HCT116 (cell line): Measurements from ENCODE around the gene GALE. TPM values are rescaled to one million over a fixed set of nuclear protein-coding genes. Genes with fewer than 3 reads are reported as not detected.
"Not testable (repeated sequence)": the region's sequence is repeated elsewhere in the genome, so short reads cannot be mapped to it uniquely, and the experiment has no call there.

Experiments
- ATAC-seq: fragments of 200-7000 bp; cut with Tn5 transposase; 2 replicates; pipeline ENCODE4 v1.9.1; 2020; ENCODE audit warnings: mild to moderate bottlenecking, moderate library complexity
- BruUV-seq: library from RNA; stranded (reverse); fragments of 400-500 nt; replicated peaks from 2 replicates; lab custom pipeline; 2021; lab: Mats Ljungman, UMichigan
- CTCF ChIA-PET: fragments of 300-600 bp; sonication (Branson Sonifier 250); formaldehyde crosslinking; loops from one replicate; lab custom pipeline; 2021; ENCODE audit warnings: antibody characterized with exemption; lab: Charles Lee
- POLR2A ChIA-PET: fragments of 300-600, 350-600 bp; sonication (Branson Sonifier 250); formaldehyde crosslinking; loops from one replicate; lab custom pipeline; 2021; ENCODE audit warnings: antibody characterized with exemption; lab: Charles Lee
- RAD21 ChIA-PET, 2 experiments: fragments of 300-600 bp; sonication (Branson Sonifier 250); formaldehyde crosslinking; loops; one replicate each; lab custom pipeline; 2023; ENCODE audit warnings: low total read pairs in 2 of 2; ENCODE audit not compliant: uncharacterized antibody in 2 of 2, unreplicated experiment in 2 of 2, low non-redundant PET in 1 of 2; lab: Charles Lee
- DNase-seq: peaks from one replicate; pipeline ENCODE4 v3.0.0-alpha.2; 2010; ENCODE audit warnings: low read depth, low spot score
- H2AFZ ChIP-seq: fragments of 200-600 bp; shearing (Covaris generic), sonication (generic); 2 replicates; pipeline ENCODE4 v1.6.1; 2017; ENCODE audit warnings: low read depth, mixed run types, mixed read lengths, antibody characterized with exemption, low read length; ENCODE audit not compliant: poor library complexity, severe bottlenecking
- H3K27ac ChIP-seq: 2 replicates; pipeline ENCODE4 v1.5.1; 2012; ENCODE audit warnings: low read depth, low read length
- H3K27me3 ChIP-seq: fragments of 200-600 bp; sonication (generic); 2 replicates; pipeline ENCODE4 v1.6.1; 2016; ENCODE audit warnings: mixed run types, low read length, mixed read lengths; ENCODE audit not compliant: insufficient read depth
- H3K36me3 ChIP-seq, 2 experiments: fragments of 200-500 bp in 1 of 2; fragments of 200-600 bp in 1 of 2; sonication (Bioruptor generic) in 1 of 2; sonication (generic) in 1 of 2; 2 replicates each; pipeline versions ENCODE4 v1.5.1 to v1.6.1; 2014 to 2016; ENCODE audit warnings: low read length in 2 of 2, inconsistent platforms in 1 of 2, mixed read lengths in 1 of 2, mixed run types in 1 of 2; ENCODE audit not compliant: insufficient read depth in 2 of 2, control insufficient read depth in 1 of 2
- H3K4me1 ChIP-seq, 2 experiments: fragments of 200-600 bp in 1 of 2; sonication (generic) in 1 of 2; 2 replicates each; pipeline versions ENCODE4 v1.5.1 to v1.6.1; 2012 to 2017; ENCODE audit warnings: low read length in 2 of 2, inconsistent platforms in 1 of 2, mild to moderate bottlenecking in 1 of 2, mixed read lengths in 1 of 2, mixed run types in 1 of 2, moderate library complexity in 1 of 2; ENCODE audit not compliant: insufficient read depth in 2 of 2, control insufficient read depth in 1 of 2
- H3K4me2 ChIP-seq: fragments of 200-600 bp; sonication (generic); 2 replicates; pipeline ENCODE4 v1.6.1; 2017; ENCODE audit warnings: mixed run types, low read length, mixed read lengths
- H3K4me3 ChIP-seq, 2 experiments: fragments of 200-600 bp in 1 of 2; sonication (generic) in 1 of 2; replicated peaks in 1 of 2; 2 replicates each; pipeline ENCODE4 v1.5.1; 2011 to 2016; ENCODE audit warnings: low read length in 2 of 2, control low read depth in 1 of 2, low read depth in 1 of 2, mild to moderate bottlenecking in 1 of 2, mixed read lengths in 1 of 2, mixed run types in 1 of 2
- H3K79me2 ChIP-seq: fragments of 200-600 bp; sonication (generic); 2 replicates; pipeline ENCODE4 v1.6.1; 2017; ENCODE audit warnings: mild to moderate bottlenecking, mixed run types, low read length, moderate library complexity, mixed read lengths; ENCODE audit not compliant: insufficient read depth
- H3K9ac ChIP-seq: fragments of 200-600 bp; sonication (generic); 2 replicates; pipeline ENCODE4 v1.6.1; 2016; ENCODE audit warnings: low read length, mixed read lengths
- H3K9me2 ChIP-seq: fragments of 200-600 bp; sonication (generic), shearing (Covaris generic); 2 replicates; pipeline ENCODE4 v1.6.1; 2017; ENCODE audit warnings: mixed run types, mild to moderate bottlenecking, moderate library complexity; ENCODE audit not compliant: insufficient read depth
- H3K9me3 ChIP-seq, 2 experiments: fragments of 200-500 bp in 1 of 2; fragments of 200-600 bp in 1 of 2; sonication (Bioruptor generic) in 1 of 2; sonication (generic) in 1 of 2; 2 replicates each; pipeline ENCODE4 v1.6.1; 2014 to 2017; ENCODE audit warnings: low read length in 2 of 2, mixed read lengths in 2 of 2, inconsistent platforms in 1 of 2, low read depth in 1 of 2, mild to moderate bottlenecking in 1 of 2, mixed run types in 1 of 2, moderate library complexity in 1 of 2; ENCODE audit not compliant: control insufficient read depth in 1 of 2, insufficient read depth in 1 of 2
- H4K20me1 ChIP-seq: fragments of 200-600 bp; sonication (generic), shearing (Covaris generic); 2 replicates; pipeline ENCODE4 v1.6.1; 2017; ENCODE audit warnings: mixed run types, mild to moderate bottlenecking, moderate library complexity; ENCODE audit not compliant: insufficient read depth
- CTCF ChIP-seq, 3 experiments: fragments of 200-600 bp in 1 of 3; sonication (generic) in 1 of 3; IDR thresholded peaks in 2 of 3; conservative IDR thresholded peaks in 1 of 3; 2 replicates each; pipeline ENCODE4 v1.5.1; 2012 to 2017; ENCODE audit warnings: low read depth in 2 of 3, low read length in 2 of 3, antibody characterized with exemption in 1 of 3, borderline replicate concordance in 1 of 3, control low read depth in 1 of 3, mild to moderate bottlenecking in 1 of 3, mixed read lengths in 1 of 3, mixed run types in 1 of 3, moderate library complexity in 1 of 3; ENCODE audit not compliant: insufficient read depth in 1 of 3
- EGR1 ChIP-seq: IDR thresholded peaks from 2 replicates; pipeline ENCODE4 v1.6.1; 2012; ENCODE audit warnings: low read depth
- MAX ChIP-seq: IDR thresholded peaks from 2 replicates; pipeline ENCODE4 v1.6.1; 2012
- RAD21 ChIP-seq: IDR thresholded peaks from 2 replicates; pipeline ENCODE4 v1.6.1; 2012; ENCODE audit warnings: low read depth, mild to moderate bottlenecking
- SRF ChIP-seq: IDR thresholded peaks from 2 replicates; pipeline ENCODE4 v1.6.1; 2012; ENCODE audit warnings: low read depth
- YY1 ChIP-seq: IDR thresholded peaks from 2 replicates; pipeline ENCODE4 v1.6.1; 2011; ENCODE audit warnings: low read length, low read depth, moderate library complexity, mild to moderate bottlenecking; ENCODE audit not compliant: insufficient replicate concordance; ENCODE audit errors: extremely low read depth
- intact Hi-C: fragments of 100-400 bp; cut with micrococcal nuclease; formaldehyde crosslinking; loops from 2 replicates; pipeline ENCODE4 v1.10.0; 2022
- total RNA-seq: library from RNA; stranded (reverse); gene quantifications from one replicate; pipeline ENCODE4 v1.2.1, GENCODE V29; 2021; ENCODE audit not compliant: unreplicated experiment

Gene GALE
- total RNA-seq, 1 experiment from 2014 or later, result 114 TPM

- ChIA-PET RAD21 (no interaction called here), POLR2A (interaction anchor here (0.7 kb wide), 1 partner anchor 11 kb away, joined by 3 read pairs; no protein-coding TSS in a partner anchor), CTCF (no interaction called here)
- DNase-seq, result no peak
- no peaks in the 10 kb centered on the region for H3K9me2 ChIP-seq
- H3K4me1 ChIP-seq, result peaks cover 2 to 18% of the 10 kb centered on the region in 2 experiments; a peak in 3 of 4 replicates
- no peaks in the 10 kb centered on the region for H4K20me1 ChIP-seq
- no TSS peak for BruUV-seq
- no peak overlapping the region for H3K27ac ChIP-seq
- no peak overlapping the region for H3K4me2 ChIP-seq
- intact Hi-C loops, result no loop called here
- no peaks in the 10 kb centered on the region for H3K27me3 ChIP-seq
- H3K79me2 ChIP-seq, result peaks cover 11% of the 10 kb centered on the region
- TF ChIP-seq RAD21 (no peak), MAX (no peak), CTCF (IDR thresholded peaks at IDR 0.05 in 2 of 3, conservative IDR thresholded peaks at IDR 0.05 in 1 of 3; ENCODE audit: borderline replicate concordance in 1 of 3, insufficient read depth in 1 of 3, low read depth in 2 of 3, low read length in 2 of 3) (no peak), EGR1 (no peak), SRF (no peak), YY1 (no peak)
- no peak overlapping the region for H3K4me3 ChIP-seq
- no peak for ATAC-seq
- H3K36me3 ChIP-seq, result no peaks in the 10 kb centered on the region
- H2AFZ ChIP-seq, result no peak overlapping the region
- H3K9ac ChIP-seq, result no peak overlapping the region
- no peaks in the 10 kb centered on the region for H3K9me3 ChIP-seq
These were observed 27.2 kb upstream of the GALE start for GRCh38 chr1:23827717-23828116.

GRCh38 chr1:23826590-23826989 lies 26.0 kb upstream of the GALE start:
- DNase-seq, H3K27ac ChIP-seq, H2AFZ ChIP-seq, H3K4me3 ChIP-seq, H3K9me3 ChIP-seq, H3K9ac ChIP-seq, H3K9me2 ChIP-seq, ATAC-seq, BruUV-seq, H3K27me3 ChIP-seq, H4K20me1 ChIP-seq, H3K36me3 ChIP-seq, POLR2A ChIA-PET, RAD21 ChIA-PET, H3K4me2 ChIP-seq, intact Hi-C loops, CTCF ChIA-PET: not testable (repeated sequence)
- Histone ChIP-seq H3K79me2 (peaks cover 11% of the 10 kb centered on the region), H3K4me1 (peaks cover 2 to 18% of the 10 kb centered on the region in 2 experiments; a peak in 3 of 4 replicates)
